Middle frontal gyrus (tissue), 1 donor: ENCODE data around the gene KDM2A.

Experiments
- DNase-seq: peaks from one replicate; pipeline ENCODE4 v3.0.0-alpha.2; 2015; ENCODE audit warnings: low spot score; ENCODE audit errors: extremely low spot score

Gene KDM2A

DNA sequence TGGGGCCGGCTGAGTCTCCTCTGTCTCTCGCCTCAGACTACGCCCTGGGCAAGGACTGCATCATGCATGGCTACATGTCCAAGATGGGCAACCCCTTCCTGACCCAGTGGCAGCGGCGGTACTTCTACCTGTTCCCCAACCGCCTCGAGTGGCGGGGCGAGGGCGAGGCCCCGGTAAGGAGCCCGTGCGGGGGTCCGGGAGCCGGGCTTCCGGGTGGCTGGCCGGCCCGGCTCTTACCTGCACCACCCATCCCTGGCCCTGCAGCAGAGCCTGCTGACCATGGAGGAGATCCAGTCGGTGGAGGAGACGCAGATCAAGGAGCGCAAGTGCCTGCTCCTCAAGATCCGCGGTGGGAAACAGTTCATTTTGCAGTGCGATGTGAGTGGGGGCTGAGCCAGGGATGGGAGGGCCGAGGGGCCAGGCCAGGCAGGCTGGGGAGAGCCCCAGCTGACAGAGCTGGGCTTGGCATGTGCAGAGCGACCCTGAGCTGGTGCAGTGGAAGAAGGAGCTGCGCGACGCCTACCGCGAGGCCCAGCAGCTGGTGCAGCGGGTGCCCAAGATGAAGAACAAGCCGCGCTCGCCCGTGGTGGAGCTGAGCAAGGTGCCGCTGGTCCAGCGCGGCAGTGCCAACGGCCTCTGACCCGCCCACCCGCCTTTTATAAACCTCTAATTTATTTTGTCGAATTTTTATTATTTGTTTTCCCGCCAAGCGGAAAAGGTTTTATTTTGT is 165.9 kb downstream of the KDM2A start:
- DNase-seq = no peak

DNA sequence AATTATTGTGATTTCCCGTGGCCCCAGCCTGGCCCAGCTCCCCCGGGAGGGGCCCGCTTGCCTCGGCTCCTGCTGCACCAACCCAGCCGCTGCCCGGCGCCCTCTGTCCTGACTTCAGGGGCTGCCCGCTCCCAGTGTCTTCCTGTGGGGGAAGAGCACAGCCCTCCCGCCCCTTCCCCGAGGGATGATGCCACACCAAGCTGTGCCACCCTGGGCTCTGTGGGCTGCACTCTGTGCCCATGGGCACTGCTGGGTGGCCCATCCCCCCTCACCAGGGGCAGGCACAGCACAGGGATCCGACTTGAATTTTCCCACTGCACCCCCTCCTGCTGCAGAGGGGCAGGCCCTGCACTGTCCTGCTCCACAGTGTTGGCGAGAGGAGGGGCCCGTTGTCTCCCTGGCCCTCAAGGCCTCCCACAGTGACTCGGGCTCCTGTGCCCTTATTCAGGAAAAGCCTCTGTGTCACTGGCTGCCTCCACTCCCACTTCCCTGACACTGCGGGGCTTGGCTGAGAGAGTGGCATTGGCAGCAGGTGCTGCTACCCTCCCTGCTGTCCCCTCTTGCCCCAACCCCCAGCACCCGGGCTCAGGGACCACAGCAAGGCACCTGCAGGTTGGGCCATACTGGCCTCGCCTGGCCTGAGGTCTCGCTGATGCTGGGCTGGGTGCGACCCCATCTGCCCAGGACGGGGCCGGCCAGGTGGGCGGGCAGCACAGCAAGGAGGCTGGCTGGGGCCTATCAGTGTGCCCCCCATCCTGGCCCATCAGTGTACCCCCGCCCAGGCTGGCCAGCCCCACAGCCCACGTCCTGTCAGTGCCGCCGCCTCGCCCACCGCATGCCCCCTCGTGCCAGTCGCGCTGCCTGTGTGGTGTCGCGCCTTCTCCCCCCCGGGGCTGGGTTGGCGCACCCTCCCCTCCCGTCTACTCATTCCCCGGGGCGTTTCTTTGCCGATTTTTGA is 166.8 kb downstream of the KDM2A start:
- DNase-seq = no peak

DNA sequence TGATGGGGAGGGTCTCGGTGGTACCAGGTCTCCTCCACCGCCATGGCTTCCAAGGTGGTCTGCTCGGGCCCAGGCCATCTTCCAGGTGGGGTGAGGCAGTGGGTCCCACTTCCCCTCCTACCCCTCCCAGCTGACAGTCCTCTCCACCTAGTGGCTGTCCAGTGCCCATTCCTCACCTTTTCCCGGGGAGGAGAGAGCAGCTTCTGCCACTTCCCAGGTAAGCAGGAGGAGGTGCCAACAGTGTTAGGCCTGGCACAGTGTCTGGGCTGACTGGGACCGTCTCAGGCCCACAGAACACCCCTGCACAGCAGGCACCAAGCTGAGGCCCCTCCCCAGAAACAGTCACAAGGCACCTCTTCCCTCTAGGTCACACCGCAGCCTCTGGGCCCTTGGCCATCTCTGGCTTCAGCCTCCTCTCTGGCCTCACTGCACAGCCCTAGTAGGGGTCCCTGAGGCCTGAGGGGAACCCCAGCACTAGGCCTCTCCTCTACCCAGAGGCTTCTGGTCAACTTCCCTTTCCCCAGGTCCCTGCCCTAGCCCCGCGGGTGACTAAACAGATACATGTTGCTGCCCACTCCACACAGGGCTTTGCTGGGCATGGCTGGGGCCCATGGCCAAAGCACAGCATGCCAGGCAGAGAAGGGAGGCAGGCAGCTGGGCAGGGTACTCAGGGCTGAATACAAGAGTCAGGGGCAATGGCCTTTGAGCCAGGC is 167.7 kb downstream of the KDM2A start:
- no peak for DNase-seq

DNA sequence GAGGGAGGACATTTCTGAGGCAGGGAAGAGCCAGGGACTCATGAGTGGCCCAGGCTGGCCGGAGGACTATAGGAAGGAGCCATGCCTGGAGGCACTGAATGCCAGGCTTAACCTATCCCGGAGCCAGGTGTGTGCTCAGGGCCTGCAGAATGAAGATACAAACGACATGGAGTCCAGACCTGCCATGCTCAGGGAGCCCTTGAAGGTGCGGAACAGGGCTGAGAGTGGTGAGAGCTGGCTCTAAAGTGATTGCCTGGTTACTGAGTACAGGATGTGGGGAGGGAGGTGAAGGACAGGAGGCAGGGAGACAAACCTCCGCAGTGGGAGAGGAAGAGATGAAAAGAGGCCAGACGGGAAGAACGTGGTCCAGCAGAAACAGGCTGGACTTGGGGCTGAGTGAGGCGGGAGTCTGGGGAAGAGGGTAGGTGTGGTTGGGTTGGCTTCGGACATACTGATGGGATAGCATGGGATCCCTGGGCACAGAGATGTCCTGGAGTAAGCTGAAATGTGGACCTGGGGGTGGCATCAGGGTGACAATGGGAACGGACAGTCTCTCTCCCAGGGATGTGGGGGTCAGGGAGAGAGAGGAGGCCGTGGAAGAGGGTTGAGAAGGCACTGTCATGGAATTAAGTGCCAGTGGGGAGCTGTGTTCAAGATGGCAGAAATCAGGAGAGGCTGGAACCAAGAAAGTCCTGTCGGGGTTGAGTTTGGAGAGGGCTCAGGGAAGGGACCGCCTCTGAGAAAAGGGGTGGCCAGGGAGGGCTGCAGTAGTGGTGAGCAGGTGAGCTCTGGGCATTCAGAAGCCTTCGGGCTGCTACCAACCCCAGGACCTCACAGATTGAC is 168.5 kb downstream of the KDM2A start:
- no peak for DNase-seq

DNA sequence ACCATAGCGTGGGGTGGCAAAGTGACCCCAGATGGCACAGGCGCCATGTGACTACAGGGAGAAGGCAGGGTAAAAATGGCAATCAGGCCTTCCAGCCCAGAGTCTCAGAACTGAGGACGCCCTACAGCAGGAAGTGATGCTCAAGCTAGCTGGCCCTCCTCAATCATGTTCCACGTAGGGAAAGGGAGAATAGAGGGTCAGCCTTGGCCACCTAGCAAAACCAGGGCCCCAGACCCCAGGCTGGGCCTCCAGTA is 169.1 kb downstream of the KDM2A start:
- no peak for DNase-seq

DNA sequence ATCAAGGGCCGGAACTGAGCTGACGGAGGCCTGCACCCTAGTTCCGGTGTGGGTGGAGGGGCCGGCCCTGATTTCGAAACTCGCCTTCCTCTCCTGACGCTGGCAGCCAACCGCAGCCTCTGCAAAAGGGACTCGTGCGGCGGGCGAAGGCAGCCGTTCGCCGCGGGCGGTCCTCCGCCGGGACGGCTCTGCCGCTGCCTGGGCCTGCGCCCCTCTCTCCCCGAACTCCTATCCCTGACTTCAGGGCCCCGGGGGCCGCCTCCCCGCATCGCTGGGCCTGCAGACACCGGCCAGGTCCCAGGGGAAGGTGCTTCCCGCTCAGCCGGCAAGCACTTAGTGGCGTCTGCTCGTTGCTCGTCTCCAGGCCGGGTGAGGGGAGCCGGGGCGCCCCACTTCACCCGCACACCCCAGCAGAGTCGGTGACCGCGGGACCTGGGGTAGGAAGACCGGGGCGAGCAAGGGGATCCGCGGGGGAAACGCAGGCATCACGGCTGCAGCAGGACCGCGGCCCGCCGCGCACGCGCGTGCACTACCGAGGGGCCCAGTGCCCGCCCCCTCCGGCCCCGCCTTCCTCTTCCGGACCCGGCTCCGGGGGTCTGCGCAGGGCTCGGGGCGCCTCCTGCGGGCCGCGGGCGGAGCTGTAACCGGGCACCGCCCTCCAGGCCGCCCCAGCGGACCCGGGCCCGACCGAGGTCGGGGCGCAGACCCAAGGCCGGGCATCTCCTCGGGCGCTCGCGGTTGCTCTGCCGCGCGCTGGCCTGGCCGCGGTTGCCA is 169.6 kb downstream of the KDM2A start:
- DNase-seq = peak; percentile 71

DNA sequence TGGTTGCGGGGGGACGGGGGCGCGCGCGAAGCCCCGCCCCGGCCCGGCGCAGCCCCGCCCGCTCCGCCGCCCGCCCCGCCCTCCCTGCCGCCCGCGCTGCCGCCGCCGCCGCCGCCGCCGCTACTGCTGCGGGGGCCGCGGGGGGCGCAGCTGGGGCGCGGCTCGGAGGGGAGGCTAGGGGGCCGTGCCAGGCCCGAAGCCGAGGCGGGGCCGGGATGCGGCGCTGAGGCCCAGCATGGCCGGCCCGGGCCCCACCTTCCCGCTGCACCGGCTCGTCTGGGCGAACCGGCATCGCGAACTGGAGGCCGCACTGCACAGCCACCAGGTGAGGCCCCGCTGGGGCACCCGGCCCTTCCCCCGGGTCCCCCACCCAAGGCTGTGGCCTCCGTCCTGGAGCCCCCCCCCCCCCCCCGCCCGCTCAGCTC is 170.2 kb downstream of the KDM2A start, which contains the start of gene ANKRD13D:
TSS of gene ANKRD13D (plus strand) at position 78 of the 425 bp plus-strand sequence. CDS start at position 236, 158 bp downstream.
- no peak for DNase-seq

DNA sequence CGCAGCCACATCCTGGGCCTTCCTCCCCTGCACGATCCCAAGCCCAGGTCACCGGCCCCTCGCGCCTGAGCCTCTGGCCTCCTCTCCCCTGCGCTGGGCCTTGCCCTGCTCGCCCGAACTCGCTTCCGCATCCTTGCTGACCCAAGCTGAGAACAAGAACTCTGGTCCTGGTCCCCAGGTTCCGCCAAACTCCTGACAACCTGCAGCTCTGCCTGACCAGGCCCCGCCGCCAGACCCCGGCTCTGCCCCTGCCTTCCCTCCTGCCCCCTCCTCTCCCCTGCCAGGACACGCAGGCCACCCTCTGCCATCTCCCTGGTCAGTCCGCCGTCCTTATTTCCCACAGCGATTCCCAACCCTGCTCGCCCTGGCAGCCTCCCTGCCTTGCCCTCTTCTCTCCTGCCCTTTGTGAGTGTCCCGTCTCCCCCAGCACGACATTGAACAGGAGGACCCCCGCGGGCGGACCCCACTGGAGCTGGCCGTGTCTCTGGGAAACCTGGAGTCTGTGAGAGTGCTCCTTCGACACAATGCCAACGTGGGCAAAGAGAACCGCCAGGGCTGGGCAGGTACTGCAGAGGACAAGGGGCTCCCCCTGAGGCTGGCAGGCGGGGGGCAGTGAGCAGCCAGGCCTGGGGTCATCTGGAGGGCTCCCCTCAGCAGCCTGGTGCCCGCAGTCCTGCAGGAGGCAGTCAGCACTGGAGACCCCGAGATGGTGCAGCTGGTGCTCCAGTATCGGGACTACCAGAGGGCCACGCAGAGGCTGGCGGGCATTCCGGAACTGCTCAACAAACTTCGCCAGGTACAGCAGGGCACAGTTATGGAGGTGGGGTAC is 170.8 kb downstream of the KDM2A start:
- DNase-seq = no peak

DNA sequence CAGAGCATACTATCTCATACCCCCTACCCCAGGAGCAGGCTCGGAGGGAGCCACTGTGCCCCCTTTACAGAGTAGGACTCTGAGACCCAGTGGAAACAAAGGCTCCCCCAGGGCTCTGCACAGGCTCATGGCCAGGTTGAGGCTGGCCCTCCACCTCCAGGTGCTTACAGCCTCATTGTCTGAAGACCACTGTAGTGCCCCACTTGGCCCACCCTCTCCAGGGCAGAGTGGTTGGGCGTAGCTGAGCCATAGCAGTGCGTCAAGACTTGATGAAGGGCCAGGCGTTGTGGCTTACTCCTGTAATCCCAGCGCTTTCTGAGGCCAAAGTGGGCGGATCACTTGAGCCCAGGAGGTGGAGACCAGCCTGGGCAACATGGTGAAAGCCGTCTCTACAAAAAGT is 171.7 kb downstream of the KDM2A start:
- no peak for DNase-seq

DNA sequence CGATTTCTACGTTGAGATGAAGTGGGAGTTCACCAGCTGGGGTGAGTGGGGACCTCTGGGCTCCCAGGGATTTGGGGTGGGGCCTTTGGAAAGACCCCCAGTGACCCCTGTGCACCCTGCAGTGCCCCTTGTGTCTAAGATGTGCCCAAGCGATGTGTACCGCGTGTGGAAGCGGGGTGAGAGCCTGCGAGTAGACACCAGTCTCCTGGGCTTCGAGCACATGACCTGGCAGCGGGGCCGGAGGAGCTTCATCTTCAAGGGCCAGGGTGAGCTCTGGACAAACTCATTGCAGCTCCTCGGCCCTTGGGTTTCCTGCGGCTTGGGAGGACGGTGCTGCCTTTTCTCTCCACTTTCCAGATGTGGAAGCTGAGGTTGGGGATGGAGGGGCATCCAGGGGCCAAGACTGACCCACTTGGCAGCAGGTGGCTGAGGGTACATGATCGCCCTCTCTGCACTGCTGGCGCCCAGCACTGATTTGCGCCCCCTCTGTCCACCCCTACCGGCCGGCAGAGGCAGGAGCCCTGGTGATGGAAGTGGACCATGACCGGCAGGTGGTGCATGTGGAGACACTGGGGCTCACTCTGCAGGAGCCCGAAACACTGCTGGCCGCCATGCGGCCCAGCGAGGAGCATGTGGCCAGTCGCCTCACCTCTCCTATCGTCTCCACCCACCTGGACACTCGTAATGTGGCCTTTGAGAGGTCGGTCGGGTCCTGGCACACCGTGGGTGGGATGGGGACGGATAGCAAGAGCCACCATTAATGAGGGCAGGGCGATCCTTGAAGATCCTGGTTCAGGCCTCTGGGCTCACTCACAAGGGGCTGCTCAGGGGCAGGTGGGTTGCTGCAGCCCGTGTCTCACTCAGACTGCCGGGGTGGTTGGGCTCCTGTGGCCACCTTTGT is 172.7 kb downstream of the KDM2A start:
- DNase-seq = no peak

DNA sequence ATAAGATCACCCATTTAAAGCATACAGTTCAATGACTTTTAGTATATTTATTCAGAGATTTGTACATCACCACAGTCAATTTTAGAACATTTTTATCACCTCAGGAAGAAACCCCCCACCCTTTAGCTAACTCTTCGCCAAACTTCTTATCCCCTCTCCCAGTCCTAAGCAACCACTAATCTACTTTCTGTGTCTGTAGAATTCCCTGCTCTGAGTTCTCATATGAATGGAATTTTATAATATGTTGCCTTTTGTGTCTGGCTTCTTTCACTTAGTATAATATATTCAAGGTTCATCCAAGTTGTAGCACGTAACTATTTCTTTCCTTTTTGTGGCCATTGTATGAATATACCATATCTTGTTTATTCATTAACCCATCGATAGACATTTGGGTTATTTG is 173.6 kb downstream of the KDM2A start:
- DNase-seq = no peak

DNA sequence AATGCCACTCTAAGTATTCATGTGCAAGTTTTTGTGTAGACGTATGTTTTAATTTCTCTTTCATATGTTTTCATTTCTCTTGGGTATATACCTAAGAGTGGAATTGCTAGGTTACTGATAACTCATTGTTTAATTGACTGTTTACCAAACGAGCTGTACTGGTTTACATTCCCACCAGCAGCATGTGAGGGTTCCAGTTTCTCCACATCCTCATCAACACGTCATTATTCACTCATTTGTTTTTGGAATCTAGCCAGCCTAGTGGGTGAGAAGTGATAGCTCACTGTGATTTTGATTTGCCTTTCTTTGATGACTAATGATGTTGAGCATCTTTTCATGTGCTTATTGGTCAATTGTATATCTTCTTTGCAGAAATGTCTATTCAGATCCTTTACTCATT is 174.0 kb downstream of the KDM2A start:
- DNase-seq = no peak

DNA sequence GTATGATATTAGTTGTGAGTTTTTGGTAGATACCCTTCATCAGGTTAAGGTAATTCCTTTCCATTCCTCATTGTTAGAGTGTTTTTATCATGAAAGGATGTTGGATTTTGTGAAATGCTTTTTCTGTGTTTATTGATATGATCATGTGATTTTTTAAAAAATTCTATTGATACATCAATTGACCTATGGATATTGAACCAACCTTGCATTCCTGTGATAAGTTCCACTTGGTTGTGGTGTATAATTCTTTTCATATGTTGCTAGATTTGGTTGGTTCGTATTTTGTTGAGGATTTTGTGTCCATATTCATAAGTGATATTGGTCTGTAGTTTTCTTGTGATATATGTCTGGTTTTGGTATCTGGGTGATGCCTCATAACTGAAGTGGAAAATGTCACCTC is 176.8 kb downstream of the KDM2A start:
- no peak for DNase-seq

DNA sequence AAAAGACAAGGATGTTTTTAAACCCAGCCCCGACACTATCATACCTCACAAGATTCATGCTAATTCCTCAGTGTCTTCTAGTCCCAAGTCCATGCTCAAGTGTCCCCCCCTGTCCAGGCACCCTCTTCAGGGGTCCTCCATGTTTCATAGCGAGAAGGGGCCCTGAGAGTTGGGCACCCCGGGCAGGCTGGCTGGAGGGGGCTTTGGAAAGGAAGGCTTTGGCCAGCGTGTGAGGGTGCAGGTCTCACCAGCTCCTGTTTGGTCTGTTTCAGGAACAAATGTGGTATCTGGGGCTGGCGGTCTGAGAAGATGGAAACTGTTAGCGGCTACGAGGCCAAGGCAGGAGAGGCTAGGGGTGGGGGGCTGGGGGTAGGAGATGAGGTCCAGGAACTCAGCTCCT is 179.7 kb downstream of the KDM2A start:
- DNase-seq = no peak

DNA sequence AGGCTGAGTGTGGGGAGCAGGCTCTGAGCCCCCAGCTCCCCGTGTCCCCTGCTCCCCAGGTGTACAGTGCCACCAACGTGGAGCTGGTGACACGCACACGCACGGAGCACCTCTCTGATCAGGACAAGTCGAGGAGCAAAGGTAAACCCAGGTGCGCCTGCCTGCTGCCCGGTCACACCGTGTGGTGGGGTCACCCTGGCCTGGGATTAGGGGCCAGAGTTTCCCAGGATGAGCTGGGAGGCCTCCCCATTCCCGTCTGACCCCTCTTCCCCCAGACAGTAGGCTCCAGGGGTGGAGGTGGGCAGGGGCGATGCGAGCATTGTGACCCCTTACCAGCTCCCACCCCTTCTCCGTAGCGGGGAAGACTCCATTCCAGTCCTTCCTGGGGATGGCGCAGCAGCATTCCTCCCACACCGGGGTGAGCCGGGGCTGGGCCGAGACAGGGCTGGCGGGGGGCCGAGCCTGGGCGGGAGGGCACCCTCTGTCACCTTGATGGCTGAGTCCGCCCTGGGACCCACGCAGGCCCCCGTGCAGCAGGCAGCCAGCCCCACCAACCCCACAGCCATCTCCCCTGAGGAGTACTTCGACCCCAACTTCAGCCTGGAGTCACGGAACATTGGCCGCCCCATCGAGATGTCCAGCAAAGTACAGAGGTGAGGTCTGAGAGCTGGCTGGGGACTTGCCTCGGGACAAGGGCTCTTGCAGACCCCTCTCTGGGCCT is 180.6 kb downstream of the KDM2A start:
- DNase-seq = no peak

DNA sequence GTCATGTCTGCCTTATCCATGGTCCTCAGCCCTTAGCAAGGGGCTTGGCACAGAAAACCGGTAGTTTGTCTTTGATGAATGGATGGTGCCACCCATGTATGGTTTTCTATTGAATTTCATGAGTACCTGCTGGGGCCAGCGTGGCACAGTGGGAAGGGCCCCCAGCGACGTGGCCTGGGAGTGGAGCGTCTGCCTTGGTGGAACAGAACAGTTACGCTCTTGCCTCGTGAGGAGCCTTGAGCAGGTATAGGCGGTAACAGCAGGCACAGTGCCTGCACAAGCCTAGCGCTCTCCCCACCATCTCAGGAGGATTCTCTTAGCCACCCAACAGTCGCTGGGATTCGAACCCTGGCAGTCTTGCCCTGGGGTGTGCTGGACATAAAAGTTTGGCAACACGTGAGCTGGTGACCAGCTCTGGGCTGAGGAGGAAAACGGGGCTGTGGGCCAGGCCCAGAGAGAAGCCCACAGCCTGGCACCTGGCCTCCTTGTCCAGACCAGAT is 181.2 kb downstream of the KDM2A start:
- DNase-seq = no peak

DNA sequence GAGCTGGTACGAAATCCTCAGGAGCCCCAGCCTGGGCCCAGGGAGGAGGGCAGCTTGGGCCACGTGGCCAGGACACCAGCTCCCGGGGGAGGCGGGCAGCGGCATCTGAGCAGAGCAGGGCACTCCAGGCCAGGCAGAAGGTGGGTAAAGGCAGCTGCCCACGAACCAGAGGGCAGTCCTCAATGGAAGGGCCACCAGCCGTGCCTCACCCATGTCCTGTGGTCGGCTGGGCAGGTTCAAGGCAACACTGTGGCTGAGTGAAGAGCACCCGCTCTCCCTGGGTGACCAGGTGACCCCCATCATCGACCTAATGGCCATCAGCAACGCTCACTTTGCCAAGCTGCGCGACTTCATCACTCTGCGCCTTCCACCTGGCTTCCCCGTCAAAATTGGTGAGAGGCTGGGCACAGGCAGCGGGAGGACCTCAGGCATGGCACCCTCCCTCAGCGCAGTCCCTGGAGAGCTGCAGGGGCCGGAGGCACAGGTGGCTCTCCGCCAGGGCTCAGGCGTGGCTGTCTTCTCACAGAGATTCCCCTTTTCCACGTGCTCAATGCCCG is 181.8 kb downstream of the KDM2A start:
- no peak for DNase-seq
